ENCODE data around the gene DPAGT1.

DNA sequence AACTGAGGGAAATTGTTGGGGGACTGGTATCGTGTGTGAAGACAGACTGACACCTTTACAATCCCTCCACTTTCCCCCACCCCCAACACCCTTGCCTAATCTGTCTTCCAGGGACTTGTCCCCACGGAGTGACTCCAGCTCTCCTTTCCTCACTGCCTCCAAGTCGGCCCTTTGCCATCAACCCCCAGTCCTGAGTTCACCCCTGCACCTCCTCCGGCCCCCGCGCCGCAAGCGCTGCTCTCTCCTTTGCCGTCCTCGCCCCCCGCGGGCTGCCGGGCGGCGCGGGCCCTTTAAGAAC is 47.0 kb upstream of the DPAGT1 start:
- TF ChIP-seq, protein P1, sequence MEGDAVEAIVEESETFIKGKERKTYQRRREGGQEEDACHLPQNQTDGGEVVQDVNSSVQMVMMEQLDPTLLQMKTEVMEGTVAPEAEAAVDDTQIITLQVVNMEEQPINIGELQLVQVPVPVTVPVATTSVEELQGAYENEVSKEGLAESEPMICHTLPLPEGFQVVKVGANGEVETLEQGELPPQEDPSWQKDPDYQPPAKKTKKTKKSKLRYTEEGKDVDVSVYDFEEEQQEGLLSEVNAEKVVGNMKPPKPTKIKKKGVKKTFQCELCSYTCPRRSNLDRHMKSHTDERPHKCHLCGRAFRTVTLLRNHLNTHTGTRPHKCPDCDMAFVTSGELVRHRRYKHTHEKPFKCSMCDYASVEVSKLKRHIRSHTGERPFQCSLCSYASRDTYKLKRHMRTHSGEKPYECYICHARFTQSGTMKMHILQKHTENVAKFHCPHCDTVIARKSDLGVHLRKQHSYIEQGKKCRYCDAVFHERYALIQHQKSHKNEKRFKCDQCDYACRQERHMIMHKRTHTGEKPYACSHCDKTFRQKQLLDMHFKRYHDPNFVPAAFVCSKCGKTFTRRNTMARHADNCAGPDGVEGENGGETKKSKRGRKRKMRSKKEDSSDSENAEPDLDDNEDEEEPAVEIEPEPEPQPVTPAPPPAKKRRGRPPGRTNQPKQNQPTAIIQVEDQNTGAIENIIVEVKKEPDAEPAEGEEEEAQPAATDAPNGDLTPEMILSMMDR (IDR thresholded peaks at IDR 0.05): no peak
- no peak for TF ChIP-seq POLR2A (IDR thresholded peaks at IDR 0.05)
